HG02642 (cell line): ENCODE results near the gene SLC38A8.

Experiments used
- ATAC-seq: cut with Tn5 transposase; IDR thresholded peaks from one replicate; pipeline ENCODE4 v1.9.1; 2021; ENCODE audit warnings: mild to moderate bottlenecking; ENCODE audit not compliant: unreplicated experiment, poor library complexity

Gene SLC38A8

DNA sequence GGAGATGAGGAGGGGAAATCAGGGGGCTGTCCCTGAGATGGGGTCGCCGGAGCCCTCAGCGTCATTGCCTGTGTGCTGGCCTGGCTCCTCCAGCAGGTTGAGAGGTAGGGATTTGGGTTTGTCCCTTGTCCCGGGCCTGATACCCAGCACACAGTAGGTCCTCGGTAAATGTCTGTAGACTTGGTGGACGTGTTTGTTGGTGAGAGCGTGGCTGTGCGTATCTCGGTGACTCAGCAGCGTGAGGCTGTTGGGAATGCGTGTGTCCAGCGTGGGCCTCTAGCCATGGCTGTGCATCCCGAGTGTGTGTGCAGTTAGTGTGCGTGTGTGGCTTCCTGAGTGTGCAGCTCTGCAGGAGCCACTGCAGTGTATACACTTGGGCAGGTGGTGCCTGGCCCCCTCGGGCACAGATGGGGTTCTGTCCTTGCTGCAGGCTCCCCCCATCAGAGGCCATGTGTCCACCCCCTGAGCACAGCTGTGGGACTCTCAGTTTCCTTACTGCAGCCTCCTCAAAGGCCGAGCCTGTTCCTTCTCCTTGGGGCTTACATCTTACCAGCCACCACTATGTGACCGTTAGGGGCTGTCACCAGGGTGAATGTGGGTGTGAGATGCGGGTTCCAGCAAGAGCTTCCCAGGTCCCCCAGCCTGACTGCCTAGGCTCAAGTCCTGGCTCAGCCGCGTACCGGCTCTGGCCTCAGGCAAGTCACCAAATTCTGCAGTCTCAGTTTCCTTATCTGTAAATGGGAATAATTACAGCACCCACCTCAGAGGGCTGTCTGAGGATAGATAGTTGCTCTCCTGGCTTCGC is 68.8 kb downstream of the SLC38A8 start:
- no peak for ATAC-seq

GRCh38 chr16:83973077-83973476 is 69.5 kb downstream of the SLC38A8 start:
- ATAC-seq = no peak

GRCh38 chr16:83972256-83973008 is 70.2 kb downstream of the SLC38A8 start:
- no peak for ATAC-seq

DNA sequence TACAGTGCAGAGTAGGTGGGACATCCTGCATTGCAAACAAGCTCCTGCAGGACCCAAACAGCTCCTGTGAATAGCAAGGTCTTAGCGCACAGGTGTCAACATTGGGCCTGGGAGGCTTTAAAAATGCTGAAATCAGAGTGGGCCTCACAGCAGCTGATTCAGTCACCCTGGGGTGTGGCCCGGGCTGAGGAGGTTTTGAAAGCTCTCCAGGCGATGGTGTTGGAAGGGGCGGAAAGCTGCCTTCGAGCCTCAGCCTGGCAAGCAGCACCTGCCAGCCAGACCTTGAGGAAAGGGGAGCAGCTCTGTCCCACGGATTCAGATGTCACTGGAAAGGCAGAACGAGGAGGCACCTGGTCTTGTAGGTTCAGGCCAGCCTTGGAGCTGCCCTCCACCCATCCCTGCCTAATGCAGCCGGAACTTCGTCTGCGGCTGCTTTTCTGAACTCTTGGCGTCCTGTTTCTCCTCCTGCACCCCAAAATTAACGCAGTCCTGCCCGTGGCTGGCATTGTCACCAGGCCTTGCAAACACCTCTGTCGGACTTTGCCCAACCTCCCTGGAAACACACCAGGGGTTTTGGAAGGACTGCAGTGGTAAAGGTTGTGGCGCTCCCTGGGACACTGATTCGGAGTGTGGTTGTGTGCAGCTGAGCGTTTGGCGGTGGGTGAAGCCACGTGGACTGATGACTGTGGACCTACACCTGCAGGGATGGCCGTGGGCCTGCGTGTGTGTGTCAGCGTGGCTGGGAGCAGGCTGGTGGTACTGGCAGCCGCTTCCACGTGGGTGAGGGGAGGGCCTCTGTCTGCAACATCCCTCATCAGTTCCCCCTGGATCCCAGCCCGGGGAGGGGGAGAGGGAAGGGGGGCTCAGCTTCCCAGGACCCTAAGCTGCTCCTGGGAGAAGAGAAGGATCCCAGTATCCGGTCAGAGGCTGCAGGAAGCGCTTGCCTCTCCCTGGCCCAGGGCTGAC is 71.1 kb downstream of the SLC38A8 start:
- ATAC-seq = no peak

DNA sequence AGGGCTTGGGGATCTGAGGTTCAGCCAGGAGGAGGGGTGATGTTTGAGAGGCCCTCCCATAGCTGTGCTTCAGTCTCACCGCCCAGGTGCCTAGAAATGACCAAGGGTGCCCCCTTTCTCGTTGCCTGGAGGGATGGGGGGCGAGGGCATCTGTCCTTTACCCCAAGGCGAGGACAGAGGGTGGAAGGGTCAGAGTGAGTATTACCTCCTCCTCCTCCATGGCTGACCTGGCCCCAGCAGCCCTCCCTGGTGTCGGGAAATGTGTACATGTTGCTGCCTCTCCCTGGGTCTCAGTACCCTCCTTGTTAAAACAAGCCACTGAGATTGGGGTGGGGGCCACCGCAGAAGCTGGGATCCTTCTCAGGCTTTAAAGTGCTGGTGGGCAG is 72.2 kb downstream of the SLC38A8 start:
- ATAC-seq = no peak

DNA sequence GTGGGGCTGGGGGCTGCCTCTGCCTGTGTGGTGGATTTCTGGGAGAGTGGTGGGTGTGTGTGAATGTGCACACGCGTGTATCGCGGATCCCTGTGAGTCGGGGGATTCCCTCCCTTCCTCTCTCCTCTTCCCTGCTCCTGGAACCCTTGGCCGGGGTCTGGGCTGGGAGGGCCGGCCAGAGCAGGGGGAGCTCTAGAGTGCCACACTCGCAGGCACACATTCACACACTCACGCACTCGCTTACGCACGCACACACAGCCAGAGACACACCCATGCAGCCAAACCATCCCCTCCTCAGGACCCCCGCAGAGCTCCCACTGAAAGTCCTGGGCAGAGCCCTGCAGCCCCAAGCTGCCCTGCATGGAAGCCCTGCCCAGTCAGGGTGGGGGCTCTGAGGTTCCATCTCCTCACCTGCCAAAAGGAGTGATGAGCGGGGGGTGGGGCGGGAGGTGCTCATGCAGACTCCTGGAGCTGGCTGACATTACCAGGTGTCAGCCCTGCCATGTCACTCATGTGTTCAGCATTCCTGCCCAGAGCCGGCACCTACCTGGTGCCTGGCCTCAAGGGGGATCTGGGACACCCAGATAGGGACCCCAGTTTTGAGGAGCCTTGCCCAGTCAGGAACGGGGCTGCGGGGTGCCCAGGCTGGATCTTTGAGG is 72.7 kb downstream of the SLC38A8 start:
- no peak for ATAC-seq

GRCh38 chr16:83968891-83969649 is 73.5 kb downstream of the SLC38A8 start:
- ATAC-seq = no peak

- no peak for ATAC-seq
Observed at GRCh38 chr16:83968306-83968851, 74.2 kb downstream of the SLC38A8 start.

GRCh38 chr16:83967838-83968305 is 74.7 kb downstream of the SLC38A8 start, which contains the start of gene NECAB2:
NECAB2 (plus strand) TSS chr16:83968244; CDS start chr16:83968649, 405 bp downstream.
- ATAC-seq = no peak

DNA sequence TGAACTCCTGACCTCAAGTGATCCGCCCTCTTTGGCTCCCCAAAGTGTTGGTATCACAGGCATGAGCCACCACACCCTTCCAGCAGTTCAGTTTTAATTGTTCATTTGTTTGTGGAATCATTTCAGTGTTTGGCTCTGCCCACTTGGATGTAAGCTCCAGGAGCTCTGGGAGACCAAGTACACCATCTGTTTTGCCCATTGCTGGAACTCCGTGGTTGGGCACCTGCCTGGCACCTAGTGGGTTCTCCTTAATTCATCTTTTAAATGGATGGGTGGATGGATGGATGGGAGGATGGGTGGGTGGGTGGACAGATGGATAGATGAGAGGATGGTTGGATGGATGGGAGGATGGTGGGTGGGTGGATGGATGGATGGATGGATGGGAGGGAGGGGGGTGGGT is 75.5 kb downstream of the SLC38A8 start:
- no peak for ATAC-seq

GRCh38 chr16:83966153-83966696 is 76.4 kb downstream of the SLC38A8 start:
- no peak for ATAC-seq

- ATAC-seq = no peak
Observed at GRCh38 chr16:83965444-83966152, 77.0 kb downstream of the SLC38A8 start.

- ATAC-seq = no peak
Observed at GRCh38 chr16:83964684-83965443, 77.7 kb downstream of the SLC38A8 start.

DNA sequence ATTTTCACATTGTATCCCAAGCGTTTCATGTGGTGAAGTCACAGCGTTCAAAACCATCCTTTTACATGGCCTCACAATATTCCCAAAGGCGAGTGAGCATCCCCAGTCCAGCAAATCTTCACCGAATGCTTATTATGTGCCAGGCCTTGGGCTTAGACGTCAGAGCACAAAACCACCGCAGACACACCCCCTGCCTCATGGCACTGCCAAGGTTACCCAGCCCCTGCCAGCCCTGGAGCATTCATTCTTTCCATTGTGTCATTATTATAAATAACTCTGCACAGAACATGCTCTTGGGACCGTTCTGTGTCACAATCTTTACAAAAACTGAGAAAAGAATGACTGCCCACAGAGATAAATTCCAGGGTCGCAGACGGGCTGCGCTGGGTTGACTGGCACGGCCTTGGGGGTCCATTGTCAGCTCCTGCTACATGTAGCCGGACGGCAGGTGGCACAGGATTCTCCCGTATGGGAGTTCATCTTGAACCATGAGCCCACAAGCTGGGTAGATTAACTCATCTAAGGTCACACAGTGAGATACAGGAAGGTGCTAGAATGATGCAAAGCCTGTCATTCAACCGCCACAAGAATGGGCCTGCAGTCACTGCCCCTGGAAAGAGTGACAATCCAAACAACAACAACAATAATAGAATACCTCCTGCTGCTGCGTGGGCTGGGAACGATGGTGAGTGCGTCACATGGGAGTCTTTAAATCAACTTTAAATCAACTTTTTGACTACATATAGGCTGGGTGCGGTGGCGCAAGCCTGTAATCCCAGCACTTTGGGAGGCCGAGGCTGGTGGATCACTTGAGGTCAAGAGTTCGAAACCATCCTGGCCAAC is 79.1 kb downstream of the SLC38A8 start:
- ATAC-seq = no peak

DNA sequence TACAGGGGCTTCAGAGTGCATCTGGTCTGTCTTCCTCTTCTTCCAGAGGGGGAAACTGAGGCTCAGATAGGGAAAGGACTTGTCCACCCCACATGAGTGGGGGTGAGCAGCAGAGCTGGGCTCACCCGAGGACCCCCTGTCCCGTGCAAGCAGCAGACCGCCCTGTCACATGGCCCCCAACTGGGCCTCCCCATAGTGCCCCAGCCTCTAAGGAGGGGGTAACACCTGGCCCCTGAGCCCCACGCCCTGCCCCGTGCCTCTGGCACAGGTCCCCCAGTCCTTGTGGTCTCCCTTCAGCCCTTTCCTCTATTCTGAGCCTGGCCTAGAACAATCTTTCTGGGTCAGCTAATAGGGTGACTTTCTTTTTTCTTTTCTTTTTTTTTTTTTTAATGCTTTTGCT is 81.0 kb downstream of the SLC38A8 start:
- ATAC-seq = no peak

- no peak for ATAC-seq
Observed at GRCh38 chr16:83960521-83961249, 81.9 kb downstream of the SLC38A8 start.
